Measurements from ENCODE around the gene ARHGEF3. TPM values are rescaled to one million over a fixed set of nuclear protein-coding genes. Genes with fewer than 3 reads are reported as not detected.

ARHGEF3 gene
- total and polyA plus RNA-seq, 5 donors from 2014 or later, result 87.8 to 137 (median 103) TPM

DNA sequence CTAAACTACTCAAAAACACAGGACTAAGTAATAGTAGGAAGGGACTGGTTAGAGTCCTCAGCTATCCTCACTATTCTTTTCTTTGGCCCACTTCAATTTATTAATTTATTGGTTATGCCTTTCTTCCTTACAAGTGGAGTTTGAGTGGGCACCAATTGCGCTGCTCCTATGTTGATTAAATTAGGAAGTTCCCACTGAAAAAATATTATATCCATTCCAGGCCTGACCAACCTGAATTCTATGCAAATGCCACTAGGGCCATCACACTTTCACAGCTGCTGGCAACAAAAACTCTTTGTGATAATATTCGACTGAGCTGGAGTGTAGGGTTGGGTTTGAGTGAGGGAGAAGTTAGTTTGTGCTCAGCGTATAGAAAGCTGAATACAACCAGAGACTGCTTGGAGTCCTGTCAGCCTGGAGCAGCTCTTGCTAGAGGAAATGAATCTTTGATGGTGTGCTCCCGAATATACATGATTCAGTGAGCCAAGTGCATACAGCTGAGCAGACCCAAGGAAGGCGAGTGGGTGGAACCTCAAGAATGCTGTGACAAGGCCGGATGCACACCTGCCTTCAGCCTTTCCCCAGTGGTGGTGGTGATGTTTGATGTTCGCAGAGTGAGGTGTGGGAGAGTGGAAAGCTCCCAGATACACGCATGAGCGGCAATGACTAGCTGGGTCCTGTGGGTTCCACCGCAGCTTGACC, 1.5 kb downstream of the ARHGEF3 start:
- no peaks in the 10 kb centered on the region for H3K27me3 Mint-ChIP-seq
- peaks cover 8% of the 10 kb centered on the region for H3K36me3 Mint-ChIP-seq
- peak overlapping the region; percentile 90 to 99 (median 97) for H3K27ac Mint-ChIP-seq
- Histone ChIP-seq H3K4me1 (ENCODE audit: control insufficient read depth, insufficient read depth, low read length, poor library complexity, severe bottlenecking) (peaks cover 60% of the 10 kb centered on the region), H3K4me3 (ENCODE audit: low read depth, low read length) (peak overlapping the region; percentile 100), H3K27ac (ENCODE audit: insufficient read depth, low read length, poor library complexity, severe bottlenecking) (peak overlapping the region; percentile 81), H3K36me3 (ENCODE audit: control insufficient read depth, insufficient read depth, low read length) (no peaks in the 10 kb centered on the region), H3K9me3 (ENCODE audit: control insufficient read depth in 2 of 2, low read length in 2 of 2) (no peaks in the 10 kb centered on the region), H3K27me3 (ENCODE audit: control insufficient read depth, insufficient read depth, low read length) (no peaks in the 10 kb centered on the region)
- ATAC-seq (ENCODE audit: low read depth in 2 of 2), result peak; percentile 45 to 58
- DNase-seq, result peak; percentile 57 to 90 (median 70)
- H3K4me3 Mint-ChIP-seq, result peak overlapping the region; percentile 98 to 100 (median 98)
- peaks cover 0 to 3% (median 0%) of the 10 kb centered on the region in 7 donors for H3K9me3 Mint-ChIP-seq
- peaks cover 24 to 58% (median 39%) of the 10 kb centered on the region in 4 donors for H3K4me1 Mint-ChIP-seq

DNA sequence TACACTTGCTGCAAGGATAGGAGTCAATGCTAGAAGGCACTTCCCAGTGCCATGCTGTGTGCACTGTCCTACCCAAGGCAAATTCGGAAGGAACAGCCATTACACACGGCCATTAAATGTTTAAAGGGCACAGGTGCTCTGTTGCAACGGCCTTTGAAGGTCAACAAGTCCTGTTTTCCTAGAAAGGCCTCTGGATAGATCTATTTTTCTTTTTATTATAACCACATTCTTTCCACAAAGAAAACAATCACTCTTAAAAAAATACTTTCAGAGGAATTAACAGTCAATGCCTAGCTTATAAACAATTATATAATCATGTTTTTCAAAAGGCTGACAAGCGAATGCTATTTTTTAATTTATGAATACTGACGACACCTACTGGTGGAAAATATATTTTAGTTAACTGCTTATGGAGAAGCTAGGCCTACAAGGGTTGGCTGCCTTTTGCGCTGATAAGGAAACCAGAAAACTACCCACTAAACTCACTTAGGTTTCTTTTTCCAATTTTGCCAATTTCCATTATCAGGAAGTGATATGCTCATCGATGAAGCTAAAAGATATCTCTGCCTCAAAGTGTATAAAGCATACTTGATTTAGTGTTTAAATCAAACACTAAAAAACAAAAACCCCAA, 2.4 kb downstream of the ARHGEF3 start:
- no peaks in the 10 kb centered on the region for H3K9me3 ChIP-seq (ENCODE audit: control insufficient read depth in 2 of 2, low read length in 2 of 2)
- ATAC-seq (ENCODE audit: low read depth in 2 of 2) (peak; percentile 10 to 15), DNase-seq (peak; percentile 11 to 91 (median 84))
- peak overlapping the region; percentile 81 for H3K27ac ChIP-seq (ENCODE audit: insufficient read depth, low read length, poor library complexity, severe bottlenecking)
- Mint-ChIP-seq H3K9me3 (peaks cover 0 to 3% (median 0%) of the 10 kb centered on the region in 7 donors), H3K4me1 (peaks cover 27 to 66% (median 41%) of the 10 kb centered on the region in 4 donors), H3K4me3 (peak overlapping the region; percentile 98 to 100 (median 98)), H3K27me3 (no peaks in the 10 kb centered on the region), H3K27ac (peak overlapping the region; percentile 96 to 99 (median 97)), H3K36me3 (peaks cover 11% of the 10 kb centered on the region)
- H3K27me3 ChIP-seq (ENCODE audit: control insufficient read depth, insufficient read depth, low read length), result no peaks in the 10 kb centered on the region
- peaks cover 69% of the 10 kb centered on the region for H3K4me1 ChIP-seq (ENCODE audit: control insufficient read depth, insufficient read depth, low read length, poor library complexity, severe bottlenecking)
- peaks cover 4% of the 10 kb centered on the region for H3K36me3 ChIP-seq (ENCODE audit: control insufficient read depth, insufficient read depth, low read length)
- peak overlapping the region; percentile 100 for H3K4me3 ChIP-seq (ENCODE audit: low read depth, low read length)

DNA sequence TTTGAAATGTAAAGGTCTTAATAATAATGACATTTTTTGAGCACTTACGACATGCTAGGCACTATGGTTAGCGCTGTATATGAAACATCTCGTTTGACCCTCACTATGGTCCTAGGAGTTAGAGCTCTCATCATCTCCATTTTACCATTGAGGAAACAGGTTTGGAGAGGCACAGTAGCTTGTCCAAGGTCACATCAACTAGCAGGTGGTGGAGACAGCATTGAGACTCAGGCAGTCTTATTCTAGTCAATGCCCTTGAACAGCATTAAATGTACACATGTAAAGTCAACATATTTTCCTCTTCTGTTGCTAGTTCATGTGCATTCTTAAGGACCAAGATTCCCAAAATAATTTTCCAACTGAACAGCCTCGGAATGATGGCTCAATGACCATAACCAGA, 4.8 kb downstream of the ARHGEF3 start:
- Mint-ChIP-seq H3K27me3 (no peaks in the 10 kb centered on the region), H3K4me3 (peak overlapping the region; percentile 94 to 99 (median 98)), H3K27ac (peak overlapping the region; percentile 70 to 91 (median 80)), H3K9me3 (peaks cover 0 to 3% (median 0%) of the 10 kb centered on the region in 7 donors), H3K4me1 (peaks cover 30 to 76% (median 49%) of the 10 kb centered on the region in 4 donors), H3K36me3 (peaks cover 17% of the 10 kb centered on the region)
- H3K36me3 ChIP-seq (ENCODE audit: control insufficient read depth, insufficient read depth, low read length), result peaks cover 11% of the 10 kb centered on the region
- H3K27ac ChIP-seq (ENCODE audit: insufficient read depth, low read length, poor library complexity, severe bottlenecking), result peak overlapping the region; percentile 81
- no peak for DNase-seq
- no peaks in the 10 kb centered on the region for H3K9me3 ChIP-seq (ENCODE audit: control insufficient read depth in 2 of 2, low read length in 2 of 2)
- peaks cover 73% of the 10 kb centered on the region for H3K4me1 ChIP-seq (ENCODE audit: control insufficient read depth, insufficient read depth, low read length, poor library complexity, severe bottlenecking)
- H3K27me3 ChIP-seq (ENCODE audit: control insufficient read depth, insufficient read depth, low read length), result no peaks in the 10 kb centered on the region
- ATAC-seq (ENCODE audit: low read depth in 2 of 2), result no peak
- H3K4me3 ChIP-seq (ENCODE audit: low read depth, low read length), result peak overlapping the region; percentile 100

DNA sequence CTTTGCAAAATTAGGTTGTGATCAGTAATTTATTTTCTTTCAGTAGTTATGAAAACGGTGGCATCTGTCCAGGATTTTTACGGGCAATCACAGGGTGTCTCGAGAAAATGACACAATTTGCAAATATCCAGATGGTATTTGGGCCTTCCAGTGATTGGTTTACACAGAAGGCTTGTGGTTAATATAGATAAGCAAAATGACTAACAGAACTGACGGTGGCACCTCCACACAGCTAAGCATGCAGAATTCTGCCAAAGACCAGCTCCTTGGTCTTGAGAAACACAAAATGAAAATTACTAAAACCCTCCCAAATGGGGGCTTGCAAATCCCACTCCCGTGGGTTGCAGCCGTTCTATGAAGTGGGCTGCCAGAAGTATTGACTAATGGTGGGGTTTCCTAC, 5.5 kb downstream of the ARHGEF3 start:
- peak overlapping the region; percentile 94 to 99 (median 98) for H3K4me3 Mint-ChIP-seq
- Histone ChIP-seq H3K4me1 (ENCODE audit: control insufficient read depth, insufficient read depth, low read length, poor library complexity, severe bottlenecking) (peaks cover 81% of the 10 kb centered on the region), H3K4me3 (ENCODE audit: low read depth, low read length) (peak overlapping the region; percentile 100), H3K27me3 (ENCODE audit: control insufficient read depth, insufficient read depth, low read length) (no peaks in the 10 kb centered on the region), H3K36me3 (ENCODE audit: control insufficient read depth, insufficient read depth, low read length) (peaks cover 11% of the 10 kb centered on the region), H3K9me3 (ENCODE audit: control insufficient read depth in 2 of 2, low read length in 2 of 2) (no peaks in the 10 kb centered on the region), H3K27ac (ENCODE audit: insufficient read depth, low read length, poor library complexity, severe bottlenecking) (peak overlapping the region; percentile 81)
- no peaks in the 10 kb centered on the region for H3K27me3 Mint-ChIP-seq
- peaks cover 13% of the 10 kb centered on the region for H3K36me3 Mint-ChIP-seq
- peaks cover 30 to 81% (median 53%) of the 10 kb centered on the region in 4 donors for H3K4me1 Mint-ChIP-seq
- peak; percentile 19 to 37 for ATAC-seq (ENCODE audit: low read depth in 2 of 2)
- no peak for DNase-seq
- peak overlapping the region; percentile 70 to 91 (median 80) for H3K27ac Mint-ChIP-seq
- H3K9me3 Mint-ChIP-seq, result peaks cover 0 to 3% (median 0%) of the 10 kb centered on the region in 7 donors

DNA sequence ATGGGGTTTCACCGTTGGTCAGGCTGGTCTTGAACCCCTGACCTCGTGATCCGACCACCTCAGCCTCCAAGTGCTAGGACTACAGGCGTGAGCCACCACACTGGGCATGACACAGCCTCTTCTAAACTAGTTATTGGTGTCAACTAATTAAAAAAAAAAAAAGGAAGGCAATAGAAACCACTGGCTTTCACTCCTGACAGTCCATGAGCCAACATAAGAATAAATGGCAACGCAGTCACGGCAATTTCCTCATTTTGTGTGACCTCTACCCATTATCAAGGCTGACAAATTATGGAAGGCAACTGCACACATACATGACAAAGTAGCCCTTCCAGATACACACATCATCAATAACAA, 5.9 kb downstream of the ARHGEF3 start:
- peaks cover 11% of the 10 kb centered on the region for H3K36me3 ChIP-seq (ENCODE audit: control insufficient read depth, insufficient read depth, low read length)
- peak overlapping the region; percentile 70 to 91 (median 80) for H3K27ac Mint-ChIP-seq
- no peaks in the 10 kb centered on the region for H3K27me3 ChIP-seq (ENCODE audit: control insufficient read depth, insufficient read depth, low read length)
- H3K4me3 ChIP-seq (ENCODE audit: low read depth, low read length), result peak overlapping the region; percentile 100
- peak overlapping the region; percentile 81 for H3K27ac ChIP-seq (ENCODE audit: insufficient read depth, low read length, poor library complexity, severe bottlenecking)
- H3K4me3 Mint-ChIP-seq, result peak overlapping the region in 3 of 4 donors; percentile 98 to 99 (median 98)
- ATAC-seq (ENCODE audit: low read depth in 2 of 2) (no peak), DNase-seq (no peak)
- peaks cover 12% of the 10 kb centered on the region for H3K36me3 Mint-ChIP-seq
- no peaks in the 10 kb centered on the region for H3K9me3 ChIP-seq (ENCODE audit: control insufficient read depth in 2 of 2, low read length in 2 of 2)
- peaks cover 0 to 3% (median 0%) of the 10 kb centered on the region in 7 donors for H3K9me3 Mint-ChIP-seq
- H3K27me3 Mint-ChIP-seq, result no peaks in the 10 kb centered on the region
- H3K4me1 ChIP-seq (ENCODE audit: control insufficient read depth, insufficient read depth, low read length, poor library complexity, severe bottlenecking), result peaks cover 84% of the 10 kb centered on the region
- peaks cover 33 to 85% (median 56%) of the 10 kb centered on the region in 4 donors for H3K4me1 Mint-ChIP-seq

DNA sequence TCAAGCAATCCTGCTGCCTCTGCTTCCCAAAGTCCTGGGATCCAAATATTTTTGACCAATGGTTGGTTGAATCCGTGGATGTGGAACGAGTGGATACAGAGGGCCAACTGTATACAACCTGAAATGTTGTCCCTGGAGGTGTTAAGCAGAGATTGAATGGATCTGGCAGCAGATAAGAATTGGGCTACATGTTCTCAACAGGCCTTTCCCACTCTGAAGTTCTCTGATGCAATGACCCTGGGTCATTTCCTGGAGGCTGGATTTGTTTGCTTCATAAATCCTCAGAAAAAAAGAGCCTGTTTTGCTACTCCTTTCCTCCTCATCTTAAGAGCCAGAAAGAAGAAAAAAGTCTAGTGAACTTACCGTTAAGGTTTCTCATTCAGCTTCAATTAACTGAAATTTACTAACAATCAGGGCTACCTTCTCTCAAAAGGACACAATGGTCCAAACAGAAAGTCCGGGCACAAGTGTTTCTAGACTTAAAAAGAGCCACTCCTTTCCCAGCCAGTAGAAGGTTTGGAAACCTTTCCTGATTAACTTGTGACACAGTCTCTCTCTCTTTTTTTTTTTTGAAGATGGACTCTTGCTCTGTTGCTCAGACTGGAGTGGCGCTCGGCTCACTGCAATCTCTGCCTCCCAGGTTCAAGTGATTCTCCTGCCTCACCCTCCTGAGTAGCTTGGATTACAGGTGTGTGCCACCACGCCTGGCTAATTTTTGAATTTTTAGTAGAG, 6.5 kb downstream of the ARHGEF3 start:
- Histone ChIP-seq H3K4me3 (ENCODE audit: low read depth, low read length) (peak overlapping the region; percentile 38), H3K36me3 (ENCODE audit: control insufficient read depth, insufficient read depth, low read length) (peaks cover 11% of the 10 kb centered on the region), H3K27ac (ENCODE audit: insufficient read depth, low read length, poor library complexity, severe bottlenecking) (peak overlapping the region; percentile 81), H3K4me1 (ENCODE audit: control insufficient read depth, insufficient read depth, low read length, poor library complexity, severe bottlenecking) (peaks cover 84% of the 10 kb centered on the region), H3K9me3 (ENCODE audit: control insufficient read depth in 2 of 2, low read length in 2 of 2) (no peaks in the 10 kb centered on the region), H3K27me3 (ENCODE audit: control insufficient read depth, insufficient read depth, low read length) (no peaks in the 10 kb centered on the region)
- Mint-ChIP-seq H3K36me3 (peaks cover 12% of the 10 kb centered on the region), H3K9me3 (no peaks in the 10 kb centered on the region), H3K4me3 (peak overlapping the region; percentile 7 to 99 (median 98)), H3K4me1 (peaks cover 37 to 86% (median 60%) of the 10 kb centered on the region in 4 donors), H3K27ac (peak overlapping the region; percentile 80 to 91 (median 84)), H3K27me3 (no peaks in the 10 kb centered on the region)
- no peak for ATAC-seq (ENCODE audit: low read depth in 2 of 2)
- DNase-seq, result no peak

DNA sequence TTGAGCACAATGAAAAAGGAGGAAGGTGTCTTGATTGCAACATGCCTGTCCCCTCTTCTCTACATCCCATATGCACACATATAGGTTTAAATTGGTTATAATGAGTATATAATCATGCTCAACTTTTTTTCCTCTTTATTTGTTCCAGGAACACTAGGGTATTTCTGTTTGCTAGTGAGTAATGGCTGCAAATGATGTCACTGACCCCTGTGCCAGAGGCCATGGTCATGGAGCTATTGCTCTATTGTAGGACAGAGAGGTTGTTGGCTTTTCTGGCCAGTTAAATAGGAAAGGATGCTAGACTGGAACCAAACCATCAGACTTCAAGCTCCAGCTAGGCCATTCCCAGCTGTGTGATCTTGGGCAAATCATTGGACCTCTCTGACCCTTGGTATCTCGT, 9.6 kb downstream of the ARHGEF3 start:
- H3K27ac Mint-ChIP-seq, result peak overlapping the region in 2 of 3 donors; percentile 38 to 76
- Histone ChIP-seq H3K27me3 (ENCODE audit: control insufficient read depth, insufficient read depth, low read length) (no peaks in the 10 kb centered on the region), H3K4me1 (ENCODE audit: control insufficient read depth, insufficient read depth, low read length, poor library complexity, severe bottlenecking) (peaks cover 86% of the 10 kb centered on the region), H3K4me3 (ENCODE audit: low read depth, low read length) (peak overlapping the region; percentile 30), H3K9me3 (ENCODE audit: control insufficient read depth in 2 of 2, low read length in 2 of 2) (no peaks in the 10 kb centered on the region), H3K36me3 (ENCODE audit: control insufficient read depth, insufficient read depth, low read length) (peaks cover 11% of the 10 kb centered on the region), H3K27ac (ENCODE audit: insufficient read depth, low read length, poor library complexity, severe bottlenecking) (peak overlapping the region; percentile 50)
- DNase-seq (no peak), ATAC-seq (ENCODE audit: low read depth in 2 of 2) (no peak)
- no peaks in the 10 kb centered on the region for H3K27me3 Mint-ChIP-seq
- no peaks in the 10 kb centered on the region for H3K9me3 Mint-ChIP-seq
- H3K4me3 Mint-ChIP-seq, result peak overlapping the region; percentile 52 to 69 (median 60)
- peaks cover 12% of the 10 kb centered on the region for H3K36me3 Mint-ChIP-seq
- H3K4me1 Mint-ChIP-seq, result peaks cover 34 to 95% (median 73%) of the 10 kb centered on the region in 4 donors
